Mammary epithelial cell (primary cell): ENCODE data around the gene FBLN5.

Source experiments
- EZH2 ChIP-seq: IDR thresholded peaks from 2 replicates; pipeline ENCODE4 v1.6.1; 2012; ENCODE audit warnings: low read length, inconsistent platforms, borderline replicate concordance
- TF ChIP-seq, protein P1 (sequence below), 2 donors: IDR thresholded peaks in 1 of 2; conservative IDR thresholded peaks in 1 of 2; 2 replicates each; pipeline ENCODE4 v1.5.1; 2011 to 2012; ENCODE audit warnings: inconsistent platforms in 2 of 2, low read length in 2 of 2, mild to moderate bottlenecking in 2 of 2, control low read depth in 1 of 2, low read depth in 1 of 2; ENCODE audit not compliant: insufficient read depth in 1 of 2; ENCODE audit errors: extremely low read depth in 1 of 2

- TF ChIP-seq, protein P1, sequence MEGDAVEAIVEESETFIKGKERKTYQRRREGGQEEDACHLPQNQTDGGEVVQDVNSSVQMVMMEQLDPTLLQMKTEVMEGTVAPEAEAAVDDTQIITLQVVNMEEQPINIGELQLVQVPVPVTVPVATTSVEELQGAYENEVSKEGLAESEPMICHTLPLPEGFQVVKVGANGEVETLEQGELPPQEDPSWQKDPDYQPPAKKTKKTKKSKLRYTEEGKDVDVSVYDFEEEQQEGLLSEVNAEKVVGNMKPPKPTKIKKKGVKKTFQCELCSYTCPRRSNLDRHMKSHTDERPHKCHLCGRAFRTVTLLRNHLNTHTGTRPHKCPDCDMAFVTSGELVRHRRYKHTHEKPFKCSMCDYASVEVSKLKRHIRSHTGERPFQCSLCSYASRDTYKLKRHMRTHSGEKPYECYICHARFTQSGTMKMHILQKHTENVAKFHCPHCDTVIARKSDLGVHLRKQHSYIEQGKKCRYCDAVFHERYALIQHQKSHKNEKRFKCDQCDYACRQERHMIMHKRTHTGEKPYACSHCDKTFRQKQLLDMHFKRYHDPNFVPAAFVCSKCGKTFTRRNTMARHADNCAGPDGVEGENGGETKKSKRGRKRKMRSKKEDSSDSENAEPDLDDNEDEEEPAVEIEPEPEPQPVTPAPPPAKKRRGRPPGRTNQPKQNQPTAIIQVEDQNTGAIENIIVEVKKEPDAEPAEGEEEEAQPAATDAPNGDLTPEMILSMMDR (conservative IDR thresholded peaks at IDR 0.05 in 1 of 2, IDR thresholded peaks at IDR 0.05 in 1 of 2; ENCODE audit: extremely low read depth in 1 of 2, insufficient read depth in 1 of 2, low read depth in 1 of 2, low read length in 2 of 2) = no peak
- TF ChIP-seq EZH2 = no peak
These were observed 20.3 kb downstream of the FBLN5 start for GRCh38 chr14:91927191-91927590.
